IMR-90 (cell line): ENCODE measurements around the gene ETFDH. TPM values are rescaled to one million over a fixed set of nuclear protein-coding genes. Genes with fewer than 3 reads are reported as not detected.

ENCODE experiments used
- ATAC-seq: fragments of 200-7000 bp; cut with Tn5 transposase; 2 replicates; pipeline ENCODE4 v1.9.1; 2020; ENCODE audit warnings: low read depth, mild to moderate bottlenecking, moderate library complexity
- BruUV-seq: library from RNA; stranded (reverse); fragments of 400-500 nt; replicated peaks from 2 replicates; lab custom pipeline; 2021; lab: Mats Ljungman, UMichigan
- CTCF ChIA-PET: fragments of 300-600 bp; formaldehyde crosslinking; extraction: SDS; loops from one replicate; lab custom pipeline; 2021; ENCODE audit warnings: antibody characterized with exemption; lab: Yijun Ruan, JAX
- POLR2A ChIA-PET: fragments of 300-600 bp; sonication (Branson Sonifier 250); formaldehyde crosslinking; loops from one replicate; lab custom pipeline; 2022; ENCODE audit warnings: antibody characterized with exemption; ENCODE audit not compliant: unreplicated experiment; lab: Charles Lee
- DNase-seq: peaks from one replicate; pipeline ENCODE4 v3.0.0; 2013
- H2AFZ ChIP-seq: replicated peaks from 2 replicates; pipeline ENCODE3; 2013; ENCODE audit warnings: low read length, mild to moderate bottlenecking; ENCODE audit not compliant: poor library complexity
- H2AK5ac ChIP-seq: 2 replicates; pipeline ENCODE4 v1.6.1; 2013; ENCODE audit warnings: low read depth, low read length, inconsistent platforms
- H2AK9ac ChIP-seq: replicated peaks from 2 replicates; pipeline ENCODE3; 2013; ENCODE audit warnings: mild to moderate bottlenecking, low read depth, low read length, moderate library complexity; ENCODE audit not compliant: poor library complexity
- H2BK120ac ChIP-seq: 2 replicates; pipeline ENCODE4 v1.6.1; 2013; ENCODE audit warnings: low read depth, low read length, inconsistent platforms
- H2BK15ac ChIP-seq: 3 replicates; pipeline ENCODE4 v1.6.1; 2013; ENCODE audit warnings: low read depth, low read length, inconsistent platforms
- H2BK20ac ChIP-seq: 2 replicates; pipeline ENCODE4 v1.6.1; 2013; ENCODE audit warnings: low read depth, mild to moderate bottlenecking, inconsistent platforms, low read length, moderate library complexity
- H2BK5ac ChIP-seq: 2 replicates; pipeline ENCODE4 v1.6.1; 2013; ENCODE audit warnings: mild to moderate bottlenecking, low read depth, low read length, inconsistent platforms; ENCODE audit not compliant: poor library complexity, severe bottlenecking
- H3K14ac ChIP-seq: replicated peaks from 2 replicates; pipeline ENCODE4 v1.6.1; 2013; ENCODE audit warnings: low read depth, low read length, inconsistent platforms
- H3K18ac ChIP-seq: 2 replicates; pipeline ENCODE4 v1.6.1; 2013; ENCODE audit warnings: low read depth, low read length, control low read depth
- H3K23ac ChIP-seq: 2 replicates; pipeline ENCODE4 v1.6.1; 2013; ENCODE audit warnings: low read depth, low read length, inconsistent platforms
- H3K27ac ChIP-seq: 2 replicates; pipeline ENCODE4 v1.5.1; 2013; ENCODE audit warnings: mild to moderate bottlenecking, control low read depth, low read length; ENCODE audit not compliant: insufficient read depth
- H3K27me3 ChIP-seq: 2 replicates; pipeline ENCODE4 v1.6.1; 2013; ENCODE audit warnings: low read length; ENCODE audit not compliant: control insufficient read depth, insufficient read depth
- H3K36me3 ChIP-seq: 2 replicates; pipeline ENCODE4 v1.6.1; 2013; ENCODE audit warnings: low read length, mixed read lengths; ENCODE audit not compliant: control insufficient read depth, insufficient read depth
- H3K4ac ChIP-seq: 2 replicates; pipeline ENCODE4 v1.6.1; 2013; ENCODE audit warnings: low read depth, low read length, inconsistent platforms
- H3K4me1 ChIP-seq: 2 replicates; pipeline ENCODE4 v1.6.1; 2013; ENCODE audit warnings: low read length, mixed read lengths; ENCODE audit not compliant: control insufficient read depth, insufficient read depth
- H3K4me2 ChIP-seq: 2 replicates; pipeline ENCODE4 v1.6.1; 2013; ENCODE audit warnings: low read depth, mild to moderate bottlenecking, control low read depth, low read length, moderate library complexity
- H3K4me3 ChIP-seq: 2 replicates; pipeline ENCODE4 v1.5.1; 2013; ENCODE audit warnings: low read depth, mild to moderate bottlenecking, control low read depth, low read length, moderate library complexity; ENCODE audit not compliant: insufficient read depth
- H3K56ac ChIP-seq: 2 replicates; pipeline ENCODE4 v1.6.1; 2013; ENCODE audit warnings: low read length, inconsistent platforms; ENCODE audit not compliant: insufficient read depth; ENCODE audit errors: extremely low read depth
- H3K79me1 ChIP-seq, 2 experiments: 2 replicates each; pipeline ENCODE4 v1.6.1; 2013; ENCODE audit warnings: low read length in 2 of 2, inconsistent platforms in 1 of 2, low read depth in 1 of 2
- H3K9ac ChIP-seq: 2 replicates; pipeline ENCODE4 v1.6.1; 2013; ENCODE audit warnings: low read depth, low read length, control low read depth
- H3K9me1 ChIP-seq: 2 replicates; pipeline ENCODE4 v1.6.1; 2013; ENCODE audit warnings: low read length, inconsistent platforms; ENCODE audit not compliant: insufficient read depth
- H3K9me3 ChIP-seq: 2 replicates; pipeline ENCODE4 v1.6.1; 2013; ENCODE audit warnings: low read length; ENCODE audit not compliant: control insufficient read depth, insufficient read depth
- H4K20me1 ChIP-seq: 2 replicates; pipeline ENCODE4 v1.6.1; 2013; ENCODE audit warnings: low read length, inconsistent platforms; ENCODE audit not compliant: insufficient read depth
- H4K5ac ChIP-seq: 2 replicates; pipeline ENCODE4 v1.6.1; 2013; ENCODE audit warnings: mild to moderate bottlenecking, low read depth, low read length, control low read depth
- H4K8ac ChIP-seq, 2 experiments: 2 replicates each; pipeline ENCODE4 v1.6.1; 2013; ENCODE audit warnings: low read depth in 2 of 2, low read length in 2 of 2, control low read depth in 1 of 2, inconsistent platforms in 1 of 2
- H4K91ac ChIP-seq: 2 replicates; pipeline ENCODE4 v1.6.1; 2013; ENCODE audit warnings: low read depth, low read length, inconsistent platforms; ENCODE audit not compliant: insufficient read depth
- BHLHE40 ChIP-seq: fragments of 150-350 bp; IDR thresholded peaks from 2 replicates; pipeline ENCODE4 v1.6.1; 2016; ENCODE audit warnings: mild to moderate bottlenecking, low read depth, low read length
- CEBPB ChIP-seq: IDR thresholded peaks from 2 replicates; pipeline ENCODE4 v1.6.1; 2012; ENCODE audit warnings: low read depth, low read length, improper control_type of control experiment
- CHD1 ChIP-seq: IDR thresholded peaks from 2 replicates; pipeline ENCODE4 v1.6.1; 2012; ENCODE audit warnings: low read depth, low read length, improper control_type of control experiment
- CTCF ChIP-seq: conservative IDR thresholded peaks from 2 replicates; pipeline ENCODE4 v1.5.1; 2012; ENCODE audit warnings: mild to moderate bottlenecking, low read depth, low read length, improper control_type of control experiment
- ELK1 ChIP-seq: fragments of 150-350 bp; IDR thresholded peaks from 2 replicates; pipeline ENCODE4 v1.6.1; 2016; ENCODE audit warnings: low read depth, mild to moderate bottlenecking, low read length, moderate library complexity, borderline replicate concordance
- FOS ChIP-seq: fragments of 150-350 bp; IDR thresholded peaks from 2 replicates; pipeline ENCODE4 v1.6.1; 2016; ENCODE audit warnings: low read depth, low read length
- MAFK ChIP-seq: IDR thresholded peaks from 2 replicates; pipeline ENCODE4 v1.6.1; 2012; ENCODE audit warnings: low read depth, low read length, improper control_type of control experiment
- MAZ ChIP-seq: IDR thresholded peaks from 2 replicates; pipeline ENCODE4 v1.6.1; 2012; ENCODE audit warnings: low read depth, mild to moderate bottlenecking, low read length, improper control_type of control experiment, moderate library complexity, borderline replicate concordance
- MXI1 ChIP-seq: IDR thresholded peaks from 2 replicates; pipeline ENCODE4 v1.6.1; 2012; ENCODE audit warnings: low read depth, mild to moderate bottlenecking, low read length, moderate library complexity, borderline replicate concordance
- NFE2L2 ChIP-seq: fragments of 150-350 bp; IDR thresholded peaks from 2 replicates; pipeline ENCODE4 v1.6.1; 2016; ENCODE audit warnings: low read depth, mild to moderate bottlenecking, low read length
- POLR2A ChIP-seq: IDR thresholded peaks from 2 replicates; pipeline ENCODE4 v1.6.1; 2012; ENCODE audit warnings: mild to moderate bottlenecking, low read depth, low read length
- RAD21 ChIP-seq: IDR thresholded peaks from 2 replicates; pipeline ENCODE4 v1.6.1; 2012; ENCODE audit warnings: low read length, improper control_type of control experiment
- RCOR1 ChIP-seq: IDR thresholded peaks from 2 replicates; pipeline ENCODE4 v1.6.1; 2012; ENCODE audit warnings: mild to moderate bottlenecking, low read length, improper control_type of control experiment; ENCODE audit not compliant: insufficient replicate concordance
- RFX5 ChIP-seq: IDR thresholded peaks from 2 replicates; pipeline ENCODE4 v1.8.0; 2012; ENCODE audit warnings: low read depth, mild to moderate bottlenecking, low read length, moderate library complexity
- SMC3 ChIP-seq: fragments of 150-350 bp; IDR thresholded peaks from 2 replicates; pipeline ENCODE4 v1.6.1; 2016; ENCODE audit warnings: low read depth, mild to moderate bottlenecking, antibody characterized with exemption, low read length, moderate library complexity
- USF2 ChIP-seq: fragments of 150-350 bp; IDR thresholded peaks from 2 replicates; pipeline ENCODE4 v1.6.1; 2017; ENCODE audit warnings: mild to moderate bottlenecking, antibody characterized with exemption, low read length, low read depth
- WGBS, 2 experiments: methylation state at CpG; one replicate each; pipeline versions ENCODE4 v1.1.5 to v1.1.7; 2013; ENCODE audit warnings: missing lambda C conversion rate in 2 of 2; ENCODE audit not compliant: insufficient read length in 1 of 2; ENCODE audit errors: extremely low coverage in 2 of 2; 5-methylcytosine and 5-hydroxymethylcytosine counted together
- dilution Hi-C: fragments of 300-500 bp; cut with HindIII; formaldehyde crosslinking; loops from one replicate; pipeline ENCODE4 v1.14.3; 2018; ENCODE audit warnings: low sequenced_read_pairs; ENCODE audit not compliant: unreplicated experiment
- in situ Hi-C: fragments of 300-500 bp; cut with MboI; formaldehyde crosslinking; loops from 3 replicates; pipeline ENCODE4 v1.14.3; 2019; ENCODE audit warnings: low sequenced_read_pairs, inconsistent platforms, mixed read lengths
- intact Hi-C: fragments of 100-400 bp; cut with micrococcal nuclease; formaldehyde crosslinking; loops from 2 replicates; pipeline ENCODE4 v1.10.0; 2022
- polyA plus RNA-seq, 3 experiments: library from polyadenylated mRNA; depleted of rRNA; stranded (reverse); fragments of >200 nt; gene quantifications; 2 replicates each; pipeline ENCODE4 v1.2.3, GENCODE V29; 2012; ENCODE audit warnings: low replicate concordance in 1 of 3
- total RNA-seq: library from RNA; depleted of rRNA; stranded (reverse); fragments of >200 nt; gene quantifications from 2 replicates; pipeline ENCODE4 v1.2.3, GENCODE V29; 2012

The ETFDH gene
- total and polyA plus RNA-seq, 2 of the 4 experiments (the other 2 are of a cell fraction), result 14.0 to 19.1 TPM

GRCh38 chr4:158688813-158689212 is 16.7 kb downstream of the ETFDH start:
- dilution Hi-C loops, result no loop called here
- Histone ChIP-seq H2BK15ac (no peak overlapping the region), H2BK120ac (no peak overlapping the region), H3K4ac (no peak overlapping the region), H3K23ac (no peak overlapping the region), H3K4me2 (no peak overlapping the region), H3K18ac (no peak overlapping the region), H3K9me3 (no peaks in the 10 kb centered on the region), H3K9me1 (no peaks in the 10 kb centered on the region; the same call in 1 of the 2 replicates), H3K4me3 (no peak overlapping the region), H2AFZ (no peak overlapping the region), H3K9ac (no peak overlapping the region), H3K36me3 (0 out of 2 replicates have a peak, but pooled peaks cover 1% of the 10 kb centered on the region), H3K14ac (no peak overlapping the region), H4K20me1 (no peaks in the 10 kb centered on the region), H2AK5ac (no peak overlapping the region), H3K79me1 (no peaks in the 10 kb centered on the region), H3K56ac (no peak overlapping the region), H4K5ac (no peak overlapping the region), H3K27ac (no peak overlapping the region), H4K8ac (no peak overlapping the region), H4K91ac (no peak overlapping the region), H2BK5ac (no peak overlapping the region), H2AK9ac (no peak overlapping the region), H3K4me1 (no peaks in the 10 kb centered on the region), H3K27me3 (no peaks in the 10 kb centered on the region), H2BK20ac (no peak overlapping the region)
- BruUV-seq, result no TSS peak
- no peak for DNase-seq
- ChIA-PET POLR2A (no interaction called here), CTCF (no interaction called here)
- ATAC-seq, result no peak
- no peak for TF ChIP-seq CHD1
- TF ChIP-seq MAFK, result no peak
- TF ChIP-seq MXI1, result no peak
- no peak for TF ChIP-seq NFE2L2
- no peak for TF ChIP-seq FOS
- no peak for TF ChIP-seq POLR2A
- TF ChIP-seq CTCF, result no peak
- TF ChIP-seq CEBPB, result no peak
- no peak for TF ChIP-seq USF2
- TF ChIP-seq RFX5, result no peak
- no peak for TF ChIP-seq ELK1
- no peak for TF ChIP-seq SMC3
- no peak for TF ChIP-seq MAZ
- no peak for TF ChIP-seq BHLHE40
- no peak for TF ChIP-seq RAD21
- no peak for TF ChIP-seq RCOR1
- in situ Hi-C loops, result no loop called here
- no CpG with 5 or more reads among the region's 1 CpG for WGBS, 2 experiments
- intact Hi-C loops, result no loop called here
